ENCODE data around the gene NDUFA8. TPM values are rescaled to one million over a fixed set of nuclear protein-coding genes. Genes with fewer than 3 reads are reported as not detected.

NDUFA8 gene
- total RNA-seq, 1 donor, result 25.2 TPM

DNA sequence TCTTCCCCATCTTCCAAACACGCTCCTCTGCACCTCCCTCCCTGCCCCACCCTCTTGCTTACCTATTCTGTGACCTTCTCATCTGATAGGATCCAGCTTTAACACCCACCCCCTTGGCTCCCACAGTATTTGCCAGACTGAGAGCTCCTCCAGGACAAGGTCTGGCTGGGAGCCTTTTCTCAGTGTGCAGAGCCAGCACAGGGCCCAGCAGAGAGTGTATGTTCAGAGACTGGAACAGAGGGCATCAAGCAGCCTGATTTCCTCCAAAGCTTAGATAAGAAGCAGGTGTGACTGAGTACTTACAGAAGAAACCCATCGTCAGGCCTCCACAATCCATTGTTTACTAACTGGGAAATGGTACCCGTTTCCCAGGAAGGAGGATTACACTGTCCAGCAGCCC is 42.5 kb upstream of the NDUFA8 start:
- no peak overlapping the region for H3K4me3 ChIP-seq (ENCODE audit: low read depth, low read length)
- TF ChIP-seq, protein P1, sequence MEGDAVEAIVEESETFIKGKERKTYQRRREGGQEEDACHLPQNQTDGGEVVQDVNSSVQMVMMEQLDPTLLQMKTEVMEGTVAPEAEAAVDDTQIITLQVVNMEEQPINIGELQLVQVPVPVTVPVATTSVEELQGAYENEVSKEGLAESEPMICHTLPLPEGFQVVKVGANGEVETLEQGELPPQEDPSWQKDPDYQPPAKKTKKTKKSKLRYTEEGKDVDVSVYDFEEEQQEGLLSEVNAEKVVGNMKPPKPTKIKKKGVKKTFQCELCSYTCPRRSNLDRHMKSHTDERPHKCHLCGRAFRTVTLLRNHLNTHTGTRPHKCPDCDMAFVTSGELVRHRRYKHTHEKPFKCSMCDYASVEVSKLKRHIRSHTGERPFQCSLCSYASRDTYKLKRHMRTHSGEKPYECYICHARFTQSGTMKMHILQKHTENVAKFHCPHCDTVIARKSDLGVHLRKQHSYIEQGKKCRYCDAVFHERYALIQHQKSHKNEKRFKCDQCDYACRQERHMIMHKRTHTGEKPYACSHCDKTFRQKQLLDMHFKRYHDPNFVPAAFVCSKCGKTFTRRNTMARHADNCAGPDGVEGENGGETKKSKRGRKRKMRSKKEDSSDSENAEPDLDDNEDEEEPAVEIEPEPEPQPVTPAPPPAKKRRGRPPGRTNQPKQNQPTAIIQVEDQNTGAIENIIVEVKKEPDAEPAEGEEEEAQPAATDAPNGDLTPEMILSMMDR (IDR thresholded peaks at IDR 0.05; ENCODE audit: insufficient read depth, low read length), result no peak
- DNase-seq (ENCODE audit: low read depth), result no peak

DNA sequence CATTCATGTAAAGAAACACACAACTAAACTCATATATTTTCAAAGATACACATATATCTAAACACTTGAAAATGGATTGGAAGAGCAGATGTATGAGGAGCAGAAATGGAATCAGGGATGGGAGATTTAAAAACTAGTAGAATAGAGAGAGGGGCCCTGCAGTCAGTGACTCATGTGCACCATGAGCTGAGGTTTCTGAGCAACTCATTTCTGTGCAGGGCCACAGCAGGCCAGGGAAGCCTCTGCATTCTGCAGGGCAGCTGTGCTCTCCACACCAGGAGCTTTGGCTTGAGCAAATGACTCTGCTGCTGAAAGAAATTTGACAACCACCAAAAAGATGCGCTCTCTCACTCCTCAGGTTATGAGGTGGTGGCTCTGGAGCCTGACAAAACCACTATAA is 42.1 kb upstream of the NDUFA8 start:
- TF ChIP-seq, protein P1 (IDR thresholded peaks at IDR 0.05; ENCODE audit: insufficient read depth, low read length), result no peak
- peak; percentile 26 for DNase-seq (ENCODE audit: low read depth)
- no peak overlapping the region for H3K4me3 ChIP-seq (ENCODE audit: low read depth, low read length)

DNA sequence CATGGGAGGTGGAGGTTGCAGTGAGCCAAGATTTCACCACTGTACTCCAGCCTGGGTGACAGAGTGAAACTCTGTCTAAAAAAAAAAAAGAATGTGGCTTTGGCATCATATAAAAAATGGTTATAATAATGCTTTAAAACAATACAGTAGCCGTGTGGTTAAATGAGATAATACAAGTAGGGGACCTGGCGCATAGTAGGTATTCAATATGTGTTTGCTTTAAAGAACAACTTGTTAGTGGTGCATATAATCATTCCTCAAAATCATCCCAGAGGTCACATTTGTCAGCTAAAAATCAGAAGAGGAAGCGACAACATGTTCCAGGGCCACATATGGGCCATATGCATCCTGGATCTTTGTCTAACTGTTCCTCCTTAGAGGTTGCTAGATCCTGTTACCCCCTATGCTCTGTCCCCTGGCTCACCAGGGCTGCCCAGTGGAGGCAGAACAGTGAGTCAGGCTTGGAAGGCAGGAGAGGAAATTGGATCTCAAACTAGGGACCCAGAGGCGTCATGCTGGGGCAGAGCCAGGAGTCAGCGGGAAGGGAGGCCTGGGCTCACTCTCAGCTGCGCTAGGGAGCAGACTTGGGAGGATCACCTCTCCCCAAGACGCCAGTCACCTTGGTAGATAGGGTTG is 41.5 kb upstream of the NDUFA8 start:
- DNase-seq (ENCODE audit: low read depth), result peak; percentile 59
- TF ChIP-seq, protein P1 (IDR thresholded peaks at IDR 0.05; ENCODE audit: insufficient read depth, low read length), result no peak
- no peak overlapping the region for H3K4me3 ChIP-seq (ENCODE audit: low read depth, low read length)

DNA sequence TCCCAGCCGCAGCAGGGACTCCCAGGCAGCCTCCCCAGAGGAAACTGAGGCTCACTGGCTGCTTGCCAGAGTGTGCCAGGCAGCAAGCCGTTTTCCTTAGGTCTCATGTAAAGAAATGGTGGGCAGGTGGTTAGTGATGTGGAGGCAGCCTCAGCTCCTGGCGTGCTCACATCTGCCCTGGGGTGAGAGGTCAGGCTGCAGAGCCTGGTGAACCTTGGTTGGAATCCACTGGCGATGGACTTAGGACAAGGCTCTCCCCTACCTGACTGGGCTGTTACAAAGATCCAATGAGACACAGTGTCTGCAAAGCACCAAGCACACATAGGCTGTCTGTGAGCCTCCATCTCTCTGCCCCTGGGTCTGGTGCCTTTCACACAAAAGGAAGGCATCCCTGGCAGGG is 38.3 kb upstream of the NDUFA8 start:
- DNase-seq (ENCODE audit: low read depth), result no peak
- H3K4me3 ChIP-seq (ENCODE audit: low read depth, low read length), result no peak overlapping the region
- TF ChIP-seq, protein P1 (IDR thresholded peaks at IDR 0.05; ENCODE audit: insufficient read depth, low read length), result no peak

DNA sequence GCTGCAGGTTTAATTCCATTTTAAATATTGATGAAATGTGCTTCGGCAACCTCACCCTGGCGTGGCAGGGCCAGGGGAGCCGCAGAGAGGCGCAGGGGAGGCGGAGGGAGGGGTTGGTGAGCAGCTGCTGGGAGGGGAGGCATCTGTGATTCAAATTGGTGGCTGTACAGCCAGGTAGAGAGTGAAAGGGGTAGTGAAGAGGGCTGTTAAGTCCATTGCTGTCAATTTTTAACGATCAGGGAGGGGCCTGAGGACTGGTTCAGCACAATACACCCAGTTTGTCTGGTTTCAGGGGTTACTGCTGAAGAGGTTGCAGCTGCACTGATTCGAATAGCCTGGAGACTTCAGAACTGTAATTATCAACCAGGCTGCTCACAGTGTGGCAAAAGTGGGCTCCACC is 37.8 kb upstream of the NDUFA8 start:
- no peak for DNase-seq (ENCODE audit: low read depth)
- no peak overlapping the region for H3K4me3 ChIP-seq (ENCODE audit: low read depth, low read length)
- TF ChIP-seq, protein P1 (IDR thresholded peaks at IDR 0.05; ENCODE audit: insufficient read depth, low read length), result no peak

DNA sequence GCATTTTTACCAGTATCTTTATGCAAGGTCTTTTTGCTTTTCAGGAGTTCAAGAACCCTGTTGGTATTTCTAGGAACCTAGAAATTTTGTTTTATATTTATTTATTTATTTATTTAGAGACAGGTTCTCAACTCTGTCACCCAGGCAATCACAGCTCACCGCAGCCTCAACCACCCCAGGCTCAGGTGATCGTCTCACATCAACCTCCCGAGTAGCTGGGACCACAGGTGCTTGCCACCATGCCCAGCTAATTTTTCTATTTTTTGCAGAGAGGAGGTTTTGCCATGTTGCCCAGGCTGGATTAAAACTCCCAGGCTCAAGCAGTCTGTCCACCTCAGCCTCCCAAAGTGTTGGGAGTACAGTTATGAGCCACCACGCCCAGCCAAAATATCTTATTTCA is 36.3 kb upstream of the NDUFA8 start:
- no peak overlapping the region for H3K4me3 ChIP-seq (ENCODE audit: low read depth, low read length)
- TF ChIP-seq, protein P1 (IDR thresholded peaks at IDR 0.05; ENCODE audit: insufficient read depth, low read length), result no peak
- DNase-seq (ENCODE audit: low read depth), result no peak

DNA sequence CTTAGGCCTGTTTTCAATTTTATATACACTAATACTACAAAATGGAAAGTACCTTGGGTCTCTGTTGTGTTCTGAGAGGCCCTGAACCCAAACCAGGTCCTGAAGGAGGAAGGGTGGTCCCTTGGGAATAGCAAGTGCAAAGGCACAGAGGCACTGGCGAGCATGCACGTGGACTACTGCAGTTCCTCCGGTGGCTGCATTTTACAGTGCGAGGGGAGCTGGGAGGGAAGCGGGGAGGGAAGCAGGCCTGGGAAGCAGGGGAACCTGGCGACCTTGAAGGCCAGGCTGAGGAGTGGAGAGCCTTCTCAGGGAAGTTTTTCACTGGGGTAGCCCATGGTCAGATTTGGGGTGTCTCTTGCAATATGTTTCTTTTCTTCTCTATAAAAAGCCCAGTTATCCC is 34.1 kb upstream of the NDUFA8 start:
- TF ChIP-seq, protein P1 (IDR thresholded peaks at IDR 0.05; ENCODE audit: insufficient read depth, low read length), result no peak
- DNase-seq (ENCODE audit: low read depth), result no peak
- no peak overlapping the region for H3K4me3 ChIP-seq (ENCODE audit: low read depth, low read length)

Data from fibroblast of the aortic adventitia (primary cell).